HepG2 (cell line): ENCODE measurements around the gene TRIM27. TPM values are rescaled to one million over a fixed set of nuclear protein-coding genes. Genes with fewer than 3 reads are reported as not detected.
A peak's percentile ranks its signal among the peaks of the same experiment; 100 is the strongest.

Source experiments
- FOSL2 ChIP-seq: sonication (generic); formaldehyde crosslinking; IDR thresholded peaks from 2 replicates; pipeline ENCODE4 v1.4.0; 2020; ENCODE audit warnings: missing genetic modification reagents
- JUN ChIP-seq: sonication (generic); formaldehyde crosslinking; IDR thresholded peaks from 2 replicates; pipeline ENCODE4 v1.4.0; 2020; ENCODE audit warnings: mild to moderate bottlenecking, missing genetic modification reagents
- MXI1 ChIP-seq: IDR thresholded peaks from 3 replicates; pipeline ENCODE4 v1.6.1; 2012; ENCODE audit warnings: low read depth, low read length, inconsistent platforms, borderline replicate concordance
- RAD51 ChIP-seq: fragments of 450-650 bp; IDR thresholded peaks from 2 replicates; pipeline ENCODE4 v1.6.1; 2016; ENCODE audit warnings: borderline replicate concordance
- RBFOX2 ChIP-seq: fragments of 200-400 bp; formaldehyde crosslinking; IDR thresholded peaks from 2 replicates; pipeline ENCODE4 v1.6.1; 2017; ENCODE audit warnings: low read depth, mild to moderate bottlenecking, low read length
- SIN3B ChIP-seq: fragments of 150-350 bp; IDR thresholded peaks from 2 replicates; pipeline ENCODE4 v1.6.1; 2014; ENCODE audit warnings: low read length
- TAF1 ChIP-seq: sonication (generic); formaldehyde crosslinking; IDR thresholded peaks from 2 replicates; pipeline ENCODE4 v1.4.0; 2020; ENCODE audit warnings: missing genetic modification reagents
- TEAD2 ChIP-seq: sonication (generic); formaldehyde crosslinking; IDR thresholded peaks from 2 replicates; pipeline ENCODE4 v1.9.0; 2021; ENCODE audit warnings: missing genetic modification reagents
- TGIF2 ChIP-seq: IDR thresholded peaks from 2 replicates; pipeline ENCODE4 v1.6.1; 2016; ENCODE audit warnings: control low read depth, missing compliant biosample characterization
- ZNF577 ChIP-seq: sonication (generic); formaldehyde crosslinking; IDR thresholded peaks from 2 replicates; pipeline ENCODE4 v1.4.0; 2020; ENCODE audit warnings: mild to moderate bottlenecking, low read depth, missing genetic modification reagents, borderline replicate concordance
- ZNF782 ChIP-seq: sonication (generic); formaldehyde crosslinking; IDR thresholded peaks from 2 replicates; pipeline ENCODE4 v1.4.0; 2020; ENCODE audit warnings: missing genetic modification reagents, mild to moderate bottlenecking, borderline replicate concordance
- ZSCAN12 ChIP-seq: sonication (generic); formaldehyde crosslinking; IDR thresholded peaks from 2 replicates; pipeline ENCODE4 v1.9.0; 2021; ENCODE audit warnings: mild to moderate bottlenecking, missing genetic modification reagents
- ZSCAN29 ChIP-seq: sonication (generic); formaldehyde crosslinking; conservative IDR thresholded peaks from 2 replicates; pipeline ENCODE4 v1.4.0; 2020; ENCODE audit warnings: mild to moderate bottlenecking, missing genetic modification reagents
- polyA plus RNA-seq, 8 experiments: library from polyadenylated mRNA; depleted of rRNA in 3 of 8; stranded (reverse) in 7 of 8; unstranded in 1 of 8; fragments of >200 nt; fragmentation: Illumina TruSeq in 4 of 8; extraction: Trizol in 4 of 8; gene quantifications; 2 replicates each; pipeline versions ENCODE4 v1.2.1 to v1.2.3, GENCODE V29; 2011 to 2016; ENCODE audit warnings: low read depth in 4 of 8, missing spikeins in 1 of 8, mixed read lengths in 1 of 8; ENCODE audit not compliant: insufficient read depth in 1 of 8
- total RNA-seq, 5 experiments: library from RNA; depleted of rRNA; stranded (reverse); fragments of >200 nt; fragmentation: Illumina TruSeq; extraction: Trizol; gene quantifications; 2 replicates each; pipeline ENCODE4 v1.2.3, GENCODE V29; 2016; ENCODE audit warnings: low read depth in 1 of 5
- TF ChIP-seq, protein P1 (sequence below): sonication (generic); formaldehyde crosslinking; IDR thresholded peaks from 2 replicates; pipeline ENCODE4 v1.4.0; 2020; ENCODE audit warnings: missing genetic modification reagents, borderline replicate concordance
- TF ChIP-seq, protein P2 (sequence below): sonication (generic); formaldehyde crosslinking; conservative IDR thresholded peaks from 2 replicates; pipeline ENCODE4 v1.4.0; 2020; ENCODE audit warnings: missing genetic modification reagents
- TF ChIP-seq, protein P3 (sequence below): sonication (generic); formaldehyde crosslinking; IDR thresholded peaks from 2 replicates; pipeline ENCODE4 v1.4.0; 2020; ENCODE audit warnings: missing genetic modification reagents; ENCODE audit errors: not compliant biosample characterization
- TF ChIP-seq, protein P4 (sequence below): sonication (generic); formaldehyde crosslinking; IDR thresholded peaks from 2 replicates; pipeline ENCODE4 v1.5.0; 2020; ENCODE audit warnings: mild to moderate bottlenecking, missing genetic modification reagents, borderline replicate concordance
- TF ChIP-seq, protein P5 (sequence below): sonication (generic); formaldehyde crosslinking; IDR thresholded peaks from 2 replicates; pipeline ENCODE4 v1.8.1; 2023; ENCODE audit warnings: mild to moderate bottlenecking, missing genetic modification reagents
- TF ChIP-seq, protein P6 (sequence below): sonication (generic); formaldehyde crosslinking; IDR thresholded peaks from 2 replicates; pipeline ENCODE4 v1.4.0; 2020; ENCODE audit warnings: missing genetic modification reagents

The TRIM27 gene
- total and polyA plus RNA-seq, 2 of the 13 experiments (the other 11 are each of a cell fraction or from before 2014, with no cell fraction given), result 88.6 to 112 TPM

DNA sequence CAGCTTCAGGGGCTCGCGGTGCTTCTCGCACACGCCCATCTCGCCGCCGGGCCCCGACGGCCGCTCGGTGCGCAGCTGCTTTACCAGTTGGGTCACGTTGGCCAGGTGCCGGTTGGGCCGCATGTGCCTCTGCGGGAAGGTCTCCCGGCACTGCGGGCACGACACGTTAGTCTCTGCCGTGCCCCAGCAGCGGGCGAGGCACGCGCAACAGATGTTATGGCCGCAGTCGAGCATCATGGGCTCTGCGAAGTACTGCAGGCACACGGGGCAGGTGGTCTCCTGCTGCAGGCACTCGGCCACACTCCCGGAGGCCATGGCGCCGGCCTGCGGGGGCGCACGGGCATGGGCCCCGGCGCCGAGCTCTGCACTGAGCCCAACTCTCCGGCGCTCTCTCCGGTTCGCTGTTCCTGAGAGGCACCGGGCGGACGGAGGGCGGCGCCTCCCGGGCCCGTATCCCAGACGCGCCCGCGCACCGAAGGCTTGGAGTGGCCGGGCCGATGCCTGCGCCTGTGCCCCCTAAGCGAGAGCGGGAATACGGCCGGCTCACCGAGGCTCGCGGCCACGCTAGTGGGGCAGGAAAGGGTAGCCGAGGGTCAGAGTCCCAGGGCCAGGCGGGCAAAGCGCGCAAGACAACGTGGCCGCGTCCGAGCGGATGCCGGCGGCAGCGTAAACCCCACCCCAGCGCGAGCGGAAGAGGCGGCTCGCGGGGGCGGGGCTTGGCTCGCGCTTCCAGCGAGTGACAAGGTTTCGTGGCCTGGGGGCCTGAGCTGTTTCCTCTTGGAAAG lies at the start of gene TRIM27 (continued):
- TF ChIP-seq, protein P1, sequence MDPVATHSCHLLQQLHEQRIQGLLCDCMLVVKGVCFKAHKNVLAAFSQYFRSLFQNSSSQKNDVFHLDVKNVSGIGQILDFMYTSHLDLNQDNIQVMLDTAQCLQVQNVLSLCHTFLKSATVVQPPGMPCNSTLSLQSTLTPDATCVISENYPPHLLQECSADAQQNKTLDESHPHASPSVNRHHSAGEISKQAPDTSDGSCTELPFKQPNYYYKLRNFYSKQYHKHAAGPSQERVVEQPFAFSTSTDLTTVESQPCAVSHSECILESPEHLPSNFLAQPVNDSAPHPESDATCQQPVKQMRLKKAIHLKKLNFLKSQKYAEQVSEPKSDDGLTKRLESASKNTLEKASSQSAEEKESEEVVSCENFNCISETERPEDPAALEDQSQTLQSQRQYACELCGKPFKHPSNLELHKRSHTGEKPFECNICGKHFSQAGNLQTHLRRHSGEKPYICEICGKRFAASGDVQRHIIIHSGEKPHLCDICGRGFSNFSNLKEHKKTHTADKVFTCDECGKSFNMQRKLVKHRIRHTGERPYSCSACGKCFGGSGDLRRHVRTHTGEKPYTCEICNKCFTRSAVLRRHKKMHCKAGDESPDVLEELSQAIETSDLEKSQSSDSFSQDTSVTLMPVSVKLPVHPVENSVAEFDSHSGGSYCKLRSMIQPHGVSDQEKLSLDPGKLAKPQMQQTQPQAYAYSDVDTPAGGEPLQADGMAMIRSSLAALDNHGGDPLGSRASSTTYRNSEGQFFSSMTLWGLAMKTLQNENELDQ, result peak; percentile 71; the same call in 1 of the 2 replicates
- TF ChIP-seq, protein P2, sequence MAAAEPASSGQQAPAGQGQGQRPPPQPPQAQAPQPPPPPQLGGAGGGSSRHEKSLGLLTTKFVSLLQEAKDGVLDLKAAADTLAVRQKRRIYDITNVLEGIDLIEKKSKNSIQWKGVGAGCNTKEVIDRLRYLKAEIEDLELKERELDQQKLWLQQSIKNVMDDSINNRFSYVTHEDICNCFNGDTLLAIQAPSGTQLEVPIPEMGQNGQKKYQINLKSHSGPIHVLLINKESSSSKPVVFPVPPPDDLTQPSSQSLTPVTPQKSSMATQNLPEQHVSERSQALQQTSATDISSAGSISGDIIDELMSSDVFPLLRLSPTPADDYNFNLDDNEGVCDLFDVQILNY, result peak; percentile 77; the same call in 1 of the 2 replicates
- TF ChIP-seq, protein P3, sequence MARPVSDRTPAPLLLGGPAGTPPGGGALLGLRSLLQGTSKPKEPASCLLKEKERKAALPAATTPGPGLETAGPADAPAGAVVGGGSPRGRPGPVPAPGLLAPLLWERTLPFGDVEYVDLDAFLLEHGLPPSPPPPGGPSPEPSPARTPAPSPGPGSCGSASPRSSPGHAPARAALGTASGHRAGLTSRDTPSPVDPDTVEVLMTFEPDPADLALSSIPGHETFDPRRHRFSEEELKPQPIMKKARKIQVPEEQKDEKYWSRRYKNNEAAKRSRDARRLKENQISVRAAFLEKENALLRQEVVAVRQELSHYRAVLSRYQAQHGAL (CRISPR knock-in tag), result no peak
- TF ChIP-seq RAD51, result no peak
- TF ChIP-seq ZNF782 (CRISPR knock-in tag), result no peak; the same call in none of the 2 replicates
- TF ChIP-seq JUN, result peak; percentile 50; the same call in 1 of the 2 replicates
- TF ChIP-seq TEAD2, result peak; percentile 70; the same call in 1 of the 2 replicates
- peak; percentile 65 for TF ChIP-seq TGIF2
- TF ChIP-seq RBFOX2, result peak; percentile 100
- peak; percentile 94; the same call in 1 of the 3 replicates for TF ChIP-seq MXI1
- no peak; the same call in 1 of the 2 replicates for TF ChIP-seq ZSCAN29 (CRISPR knock-in tag)
- peak; percentile 76 for TF ChIP-seq ZSCAN12
- peak; percentile 97 for TF ChIP-seq TAF1 (CRISPR knock-in tag)
- peak; percentile 48 for TF ChIP-seq FOSL2
- TF ChIP-seq, protein P4, sequence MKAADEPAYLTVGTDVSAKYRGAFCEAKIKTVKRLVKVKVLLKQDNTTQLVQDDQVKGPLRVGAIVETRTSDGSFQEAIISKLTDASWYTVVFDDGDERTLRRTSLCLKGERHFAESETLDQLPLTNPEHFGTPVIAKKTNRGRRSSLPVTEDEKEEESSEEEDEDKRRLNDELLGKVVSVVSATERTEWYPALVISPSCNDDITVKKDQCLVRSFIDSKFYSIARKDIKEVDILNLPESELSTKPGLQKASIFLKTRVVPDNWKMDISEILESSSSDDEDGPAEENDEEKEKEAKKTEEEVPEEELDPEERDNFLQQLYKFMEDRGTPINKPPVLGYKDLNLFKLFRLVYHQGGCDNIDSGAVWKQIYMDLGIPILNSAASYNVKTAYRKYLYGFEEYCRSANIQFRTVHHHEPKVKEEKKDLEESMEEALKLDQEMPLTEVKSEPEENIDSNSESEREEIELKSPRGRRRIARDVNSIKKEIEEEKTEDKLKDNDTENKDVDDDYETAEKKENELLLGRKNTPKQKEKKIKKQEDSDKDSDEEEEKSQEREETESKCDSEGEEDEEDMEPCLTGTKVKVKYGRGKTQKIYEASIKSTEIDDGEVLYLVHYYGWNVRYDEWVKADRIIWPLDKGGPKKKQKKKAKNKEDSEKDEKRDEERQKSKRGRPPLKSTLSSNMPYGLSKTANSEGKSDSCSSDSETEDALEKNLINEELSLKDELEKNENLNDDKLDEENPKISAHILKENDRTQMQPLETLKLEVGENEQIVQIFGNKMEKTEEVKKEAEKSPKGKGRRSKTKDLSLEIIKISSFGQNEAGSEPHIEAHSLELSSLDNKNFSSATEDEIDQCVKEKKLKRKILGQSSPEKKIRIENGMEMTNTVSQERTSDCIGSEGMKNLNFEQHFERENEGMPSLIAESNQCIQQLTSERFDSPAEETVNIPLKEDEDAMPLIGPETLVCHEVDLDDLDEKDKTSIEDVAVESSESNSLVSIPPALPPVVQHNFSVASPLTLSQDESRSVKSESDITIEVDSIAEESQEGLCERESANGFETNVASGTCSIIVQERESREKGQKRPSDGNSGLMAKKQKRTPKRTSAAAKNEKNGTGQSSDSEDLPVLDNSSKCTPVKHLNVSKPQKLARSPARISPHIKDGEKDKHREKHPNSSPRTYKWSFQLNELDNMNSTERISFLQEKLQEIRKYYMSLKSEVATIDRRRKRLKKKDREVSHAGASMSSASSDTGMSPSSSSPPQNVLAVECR, result peak; percentile 99
- TF ChIP-seq, protein P5, sequence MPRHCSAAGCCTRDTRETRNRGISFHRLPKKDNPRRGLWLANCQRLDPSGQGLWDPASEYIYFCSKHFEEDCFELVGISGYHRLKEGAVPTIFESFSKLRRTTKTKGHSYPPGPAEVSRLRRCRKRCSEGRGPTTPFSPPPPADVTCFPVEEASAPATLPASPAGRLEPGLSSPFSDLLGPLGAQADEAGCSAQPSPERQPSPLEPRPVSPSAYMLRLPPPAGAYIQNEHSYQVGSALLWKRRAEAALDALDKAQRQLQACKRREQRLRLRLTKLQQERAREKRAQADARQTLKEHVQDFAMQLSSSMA, result no peak
- TF ChIP-seq SIN3B, result no peak
- TF ChIP-seq, protein P6, sequence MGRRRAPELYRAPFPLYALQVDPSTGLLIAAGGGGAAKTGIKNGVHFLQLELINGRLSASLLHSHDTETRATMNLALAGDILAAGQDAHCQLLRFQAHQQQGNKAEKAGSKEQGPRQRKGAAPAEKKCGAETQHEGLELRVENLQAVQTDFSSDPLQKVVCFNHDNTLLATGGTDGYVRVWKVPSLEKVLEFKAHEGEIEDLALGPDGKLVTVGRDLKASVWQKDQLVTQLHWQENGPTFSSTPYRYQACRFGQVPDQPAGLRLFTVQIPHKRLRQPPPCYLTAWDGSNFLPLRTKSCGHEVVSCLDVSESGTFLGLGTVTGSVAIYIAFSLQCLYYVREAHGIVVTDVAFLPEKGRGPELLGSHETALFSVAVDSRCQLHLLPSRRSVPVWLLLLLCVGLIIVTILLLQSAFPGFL (CRISPR knock-in tag), result no peak
- no peak for TF ChIP-seq ZNF577 (CRISPR knock-in tag)
